ENCODE measurements around the gene RNPS1.
"Not testable (repeated sequence)": the region's sequence is repeated elsewhere in the genome, so short reads cannot be mapped to it uniquely, and the experiment has no call there.

- not testable (repeated sequence) for TF ChIP-seq CTCF, POLR2A (IDR thresholded peaks at IDR 0.05)
Measured at GRCh38 chr16:2266887-2267286, 1.0 kb downstream of the RNPS1 start.

Measured in testis (tissue), 2 donors.